K562 (cell line): ENCODE data around the gene MYBPH. TPM values are rescaled to one million over a fixed set of nuclear protein-coding genes. Genes with fewer than 3 reads are reported as not detected.

Experiments
- ATAC-seq: fragments of 200-7000 bp; cut with Tn5 transposase; 3 replicates; pipeline ENCODE4 v1.9.1; 2020; ENCODE audit warnings: moderate library complexity
- BruUV-seq: library from RNA; stranded (reverse); fragments of 400-500 nt; replicated peaks from 2 replicates; lab custom pipeline; 2021; lab: Mats Ljungman, UMichigan
- CTCF ChIA-PET: fragments of 300-600 bp; formaldehyde crosslinking; extraction: SDS; loops from one replicate; lab custom pipeline; 2021; ENCODE audit warnings: low intra/inter-chr PET ratio; lab: Yijun Ruan, JAX
- POLR2A ChIA-PET: fragments of 300-600, 350-650 bp; sonication (Branson Sonifier 250); formaldehyde crosslinking; extraction: SDS; loops from one replicate; lab custom pipeline; 2021; ENCODE audit warnings: antibody characterized with exemption, inconsistent platforms; lab: Yijun Ruan, JAX
- DNase-seq, 4 experiments: peaks; one replicate each; pipeline versions ENCODE4 v3.0.0 to v3.0.0-alpha.2; 2011 to 2018; ENCODE audit warnings: low spot score in 3 of 4, mixed read lengths in 3 of 4; ENCODE audit errors: extremely low read depth in 1 of 4
- FAIRE-seq: peaks from 2 replicates; lab custom pipeline; 2011; peaks lifted over from hg19 to GRCh38; lab: Jason Lieb, UNC
- H2AFZ ChIP-seq: 2 replicates; pipeline ENCODE4 v1.6.0; 2011; ENCODE audit warnings: low read depth, low read length, control low read depth, inconsistent platforms
- H3K27ac ChIP-seq: fragments of 200-600 bp; 3 replicates; pipeline ENCODE4 v1.8.0; 2011; ENCODE audit warnings: low read depth, mild to moderate bottlenecking, control low read depth, inconsistent platforms, low read length, moderate library complexity, mixed read lengths; ENCODE audit errors: extremely low read depth
- H3K27me3 ChIP-seq, 2 experiments: fragments of 300-600 bp in 1 of 2; 2 replicates in 1 of 2; 3 replicates in 1 of 2; pipeline versions ENCODE4 v1.6.0 to v1.8.0; 2011; ENCODE audit warnings: inconsistent platforms in 2 of 2, low read length in 2 of 2, mild to moderate bottlenecking in 1 of 2, mixed read lengths in 1 of 2, moderate library complexity in 1 of 2; ENCODE audit not compliant: control insufficient read depth in 2 of 2, insufficient read depth in 2 of 2
- H3K36me3 ChIP-seq: fragments of 300-600 bp; 3 replicates; pipeline ENCODE4 v1.8.0; 2011; ENCODE audit warnings: mild to moderate bottlenecking, low read length, inconsistent platforms; ENCODE audit not compliant: control insufficient read depth, insufficient read depth
- H3K4me1 ChIP-seq, 2 experiments: fragments of 200-600 bp in 1 of 2; replicated peaks in 1 of 2; 2 replicates in 1 of 2; 3 replicates in 1 of 2; pipeline versions ENCODE4 v1.5.1 to v1.8.0; 2011; ENCODE audit warnings: inconsistent platforms in 2 of 2, low read length in 2 of 2, mild to moderate bottlenecking in 1 of 2, mixed read lengths in 1 of 2, moderate library complexity in 1 of 2; ENCODE audit not compliant: control insufficient read depth in 2 of 2, insufficient read depth in 2 of 2
- H3K4me2 ChIP-seq: 2 replicates; pipeline ENCODE4 v1.6.1; 2011; ENCODE audit warnings: low read length, control low read depth, inconsistent platforms, mixed read lengths; ENCODE audit not compliant: insufficient read depth
- H3K4me3 ChIP-seq: fragments of 200-600 bp; sonication (generic), shearing (Covaris generic); 2 replicates; pipeline ENCODE4 v1.5.1; 2016; ENCODE audit warnings: control low read depth, inconsistent platforms
- H3K79me2 ChIP-seq: fragments of 200-600 bp; 3 replicates; pipeline ENCODE4 v1.8.0; 2011; ENCODE audit warnings: low read length, inconsistent platforms; ENCODE audit not compliant: control insufficient read depth, insufficient read depth
- H3K9ac ChIP-seq, 2 experiments: 2 replicates each; pipeline versions ENCODE4 v1.6.0 to v1.6.1; 2011; ENCODE audit warnings: low read depth in 2 of 2, low read length in 2 of 2, control low read depth in 1 of 2, inconsistent platforms in 1 of 2, mild to moderate bottlenecking in 1 of 2, mixed read lengths in 1 of 2; ENCODE audit not compliant: insufficient read depth in 1 of 2
- H3K9me1 ChIP-seq: one replicate; pipeline ENCODE4 v1.6.0; 2011; ENCODE audit warnings: inconsistent platforms, mild to moderate bottlenecking, low read length, moderate library complexity; ENCODE audit not compliant: control insufficient read depth, insufficient read depth
- H3K9me3 ChIP-seq: replicated peaks from 2 replicates; pipeline ENCODE4 v1.5.1; 2011; ENCODE audit warnings: low read depth, low read length, inconsistent platforms; ENCODE audit not compliant: control insufficient read depth, insufficient read depth
- H4K20me1 ChIP-seq: replicated peaks from 2 replicates; pipeline ENCODE4 v1.6.1; 2011; ENCODE audit warnings: low read length, inconsistent platforms, mixed read lengths; ENCODE audit not compliant: control insufficient read depth, insufficient read depth
- CREB1 ChIP-seq, 2 experiments: sonication (generic) in 1 of 2; formaldehyde crosslinking in 1 of 2; IDR thresholded peaks; 2 replicates each; pipeline versions ENCODE4 v1.6.1 to v1.8.0; 2012 to 2022; ENCODE audit warnings: inconsistent platforms in 1 of 2, mild to moderate bottlenecking in 1 of 2, missing genetic modification reagents in 1 of 2, moderate library complexity in 1 of 2
- NR4A1 ChIP-seq, 2 experiments: fragments of 250-450 bp in 1 of 2; fragments of 450-650 bp in 1 of 2; sonication (Bioruptor Pico) in 1 of 2; IDR thresholded peaks; 2 replicates each; pipeline versions ENCODE4 v1.4.0 to v1.6.1; 2016 to 2020; ENCODE audit warnings: mild to moderate bottlenecking in 2 of 2, missing compliant biosample characterization in 1 of 2, missing genetic modification characterization in 1 of 2, moderate library complexity in 1 of 2
- TAF15 ChIP-seq: fragments of 200-400 bp; formaldehyde crosslinking; IDR thresholded peaks from 2 replicates; pipeline ENCODE4 v1.6.1; 2017; ENCODE audit warnings: mild to moderate bottlenecking, low read depth, low read length, moderate library complexity
- ZBTB1 ChIP-seq: sonication (generic); formaldehyde crosslinking; IDR thresholded peaks from 2 replicates; pipeline ENCODE4 v1.8.1; 2023; ENCODE audit warnings: missing genetic modification reagents, low read depth, mild to moderate bottlenecking, borderline replicate concordance
- ZNF324 ChIP-seq: fragments of 250-450 bp; sonication (Bioruptor Pico); IDR thresholded peaks from 2 replicates; pipeline ENCODE4 v1.4.0; 2020; ENCODE audit warnings: mild to moderate bottlenecking
- WGBS: fragments of 100-300 bp; shearing (Covaris generic); methylation state at CpG from one replicate; pipeline ENCODE4 v1.1.6; 2016; ENCODE audit warnings: low coverage, mixed read lengths; ENCODE audit not compliant: insufficient coverage; ENCODE audit errors: missing lambda C conversion rate; 5-methylcytosine and 5-hydroxymethylcytosine counted together
- in situ Hi-C: fragments of 300-500 bp; cut with MboI; formaldehyde crosslinking; loops from 4 replicates; pipeline ENCODE4 v1.15.0; 2018; ENCODE audit warnings: inconsistent platforms, mixed read lengths
- intact Hi-C: fragments of 100-400 bp; cut with micrococcal nuclease; formaldehyde crosslinking; loops from 2 replicates; pipeline ENCODE4 v1.14.2; 2022
- polyA plus RNA-seq, 8 experiments: library from polyadenylated mRNA; depleted of rRNA in 4 of 8; stranded (reverse) in 5 of 8; unstranded in 3 of 8; fragments of >200 nt; fragmentation: Nextera tagmentation in 2 of 8; fragmentation: Illumina TruSeq in 1 of 8; extraction: Ambion mirVana in 2 of 8; extraction: Trizol in 1 of 8; gene quantifications; 2 replicates each; pipeline versions ENCODE4 v1.2.1 to v1.2.3, GENCODE V29; 2011 to 2014; ENCODE audit warnings: inconsistent platforms in 1 of 8, missing spikeins in 1 of 8
- total RNA-seq, 7 experiments: library from RNA; depleted of rRNA in 6 of 7; stranded (reverse); fragments of >200 nt in 6 of 7; fragmentation: Illumina TruSeq in 2 of 7; extraction: Trizol in 2 of 7; gene quantifications; 2 replicates each; pipeline versions ENCODE4 v1.2.1 to v1.2.3, GENCODE V29; 2011 to 2021; ENCODE audit warnings: low replicate concordance in 1 of 7
- TF ChIP-seq, protein P1 (sequence below): fragments of 250-450 bp; sonication (Bioruptor Pico); IDR thresholded peaks from 2 replicates; pipeline ENCODE4 v1.5.1; 2021; ENCODE audit warnings: mild to moderate bottlenecking
- TF ChIP-seq, protein P2 (sequence below): fragments of 450-650 bp; formaldehyde crosslinking; IDR thresholded peaks from 2 replicates; pipeline ENCODE4 v1.4.0; 2020; ENCODE audit warnings: mild to moderate bottlenecking, moderate library complexity

The MYBPH gene
- total and polyA plus RNA-seq, 9 of the 15 experiments (the other 6 are each of a cell fraction or from before 2014, with no cell fraction given), result 0.13 TPM; not detected in 8

DNA sequence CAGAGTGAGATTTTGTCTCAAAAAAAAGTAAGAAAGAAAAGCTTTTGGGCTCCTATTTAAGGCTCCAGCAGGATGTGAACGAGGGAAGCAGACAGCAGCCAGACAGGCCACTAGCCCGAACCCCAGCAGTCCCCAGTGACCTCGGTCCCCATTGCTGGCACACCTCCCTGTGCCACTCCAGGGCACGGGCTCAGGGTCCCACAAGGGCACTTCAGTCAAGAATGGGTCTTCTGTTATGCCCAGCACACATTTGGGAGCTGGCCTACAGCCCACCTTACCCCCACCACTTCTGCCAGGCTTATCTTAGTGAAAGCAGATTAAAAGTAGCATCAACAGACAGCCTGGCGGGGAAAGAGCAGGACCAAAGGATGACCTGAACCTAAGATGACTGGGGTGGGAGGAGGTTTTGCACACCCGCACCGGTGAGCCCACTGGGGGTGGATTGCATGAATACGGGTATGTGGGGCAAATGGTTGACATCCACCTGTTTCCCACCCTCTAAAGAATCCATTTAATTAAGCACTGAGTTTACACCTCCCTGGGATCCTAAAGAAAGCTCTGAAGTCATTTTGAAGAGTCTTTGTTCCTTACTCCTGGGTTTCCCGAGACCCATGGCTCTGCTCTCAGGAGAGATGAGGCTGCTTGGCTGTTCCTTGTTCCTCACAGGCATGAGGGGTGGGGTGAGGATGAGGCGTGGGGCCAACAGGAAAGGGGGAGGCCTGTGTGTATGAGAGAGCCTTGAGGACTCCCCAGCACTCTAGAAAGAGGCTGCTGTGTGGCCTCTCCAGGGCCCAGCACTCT lies 6.2 kb upstream of the MYBPH start:
- POLR2A ChIA-PET, result interaction anchor here (1.3 to 1.4 kb wide), 2 partner anchors 9 to 14 kb away, joined by 4 to 6 read pairs; no protein-coding TSS in a partner anchor
- in situ Hi-C loops (no loop called here), intact Hi-C loops (no loop called here)
- Histone ChIP-seq H3K9ac (no peak overlapping the region), H3K4me1 (no peaks in the 10 kb centered on the region), H3K36me3 (no peaks in the 10 kb centered on the region), H2AFZ (no peak overlapping the region), H3K9me1 (no peaks in the 10 kb centered on the region), H3K4me3 (no peak overlapping the region), H4K20me1 (peaks cover 19% of the 10 kb centered on the region), H3K27me3 (peaks cover 25 to 85% of the 10 kb centered on the region in 2 experiments), H3K9me3 (no peaks in the 10 kb centered on the region), H3K79me2 (no peaks in the 10 kb centered on the region), H3K4me2 (no peak overlapping the region), H3K27ac (no peak overlapping the region)
- no peak for FAIRE-seq
- BruUV-seq, result no TSS peak
- TF ChIP-seq, protein P1, sequence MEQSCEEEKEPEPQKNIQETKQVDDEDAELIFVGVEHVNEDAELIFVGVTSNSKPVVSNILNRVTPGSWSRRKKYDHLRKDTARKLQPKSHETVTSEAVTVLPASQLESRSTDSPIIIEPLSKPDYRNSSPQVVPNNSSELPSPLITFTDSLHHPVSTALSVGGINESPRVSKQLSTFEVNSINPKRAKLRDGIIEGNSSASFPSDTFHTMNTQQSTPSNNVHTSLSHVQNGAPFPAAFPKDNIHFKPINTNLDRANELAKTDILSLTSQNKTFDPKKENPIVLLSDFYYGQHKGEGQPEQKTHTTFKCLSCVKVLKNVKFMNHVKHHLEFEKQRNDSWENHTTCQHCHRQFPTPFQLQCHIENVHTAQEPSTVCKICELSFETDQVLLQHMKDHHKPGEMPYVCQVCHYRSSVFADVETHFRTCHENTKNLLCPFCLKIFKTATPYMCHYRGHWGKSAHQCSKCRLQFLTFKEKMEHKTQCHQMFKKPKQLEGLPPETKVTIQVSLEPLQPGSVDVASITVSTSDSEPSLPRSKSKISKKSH, result no peak
- TF ChIP-seq TAF15, result no peak
- no peak for TF ChIP-seq NR4A1 (CRISPR knock-in tag; IDR thresholded peaks at IDR 0.05)
- TF ChIP-seq NR4A1 (tag; IDR thresholded peaks at IDR 0.05), result no peak
- no peak for TF ChIP-seq ZBTB1 (CRISPR knock-in tag)
- TF ChIP-seq CREB1 (IDR thresholded peaks at IDR 0.05), result no peak
- TF ChIP-seq CREB1 (CRISPR knock-in tag; IDR thresholded peaks at IDR 0.05), result no peak
- TF ChIP-seq, protein P2, sequence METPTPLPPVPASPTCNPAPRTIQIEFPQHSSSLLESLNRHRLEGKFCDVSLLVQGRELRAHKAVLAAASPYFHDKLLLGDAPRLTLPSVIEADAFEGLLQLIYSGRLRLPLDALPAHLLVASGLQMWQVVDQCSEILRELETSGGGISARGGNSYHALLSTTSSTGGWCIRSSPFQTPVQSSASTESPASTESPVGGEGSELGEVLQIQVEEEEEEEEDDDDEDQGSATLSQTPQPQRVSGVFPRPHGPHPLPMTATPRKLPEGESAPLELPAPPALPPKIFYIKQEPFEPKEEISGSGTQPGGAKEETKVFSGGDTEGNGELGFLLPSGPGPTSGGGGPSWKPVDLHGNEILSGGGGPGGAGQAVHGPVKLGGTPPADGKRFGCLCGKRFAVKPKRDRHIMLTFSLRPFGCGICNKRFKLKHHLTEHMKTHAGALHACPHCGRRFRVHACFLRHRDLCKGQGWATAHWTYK (CRISPR knock-in tag), result no peak
- TF ChIP-seq ZNF324 (CRISPR knock-in tag), result no peak
- DNase-seq, result no peak
- CTCF ChIA-PET, result no interaction called here
- under 1% methylated on average over 10 of the region's 10 CpGs for WGBS
- ATAC-seq, result no peak
